VCaP (cell line): ENCODE data around the gene SIK2.

Experiments used
- H3K27ac ChIP-seq: fragments of 450-650 bp; 2 replicates; pipeline ENCODE4 v1.5.1; 2017
- TF ChIP-seq, protein P1 (sequence below): fragments of 450-650 bp; conservative IDR thresholded peaks from 2 replicates; pipeline ENCODE4 v1.5.1; 2017; ENCODE audit warnings: mild to moderate bottlenecking, moderate library complexity

Gene SIK2

DNA sequence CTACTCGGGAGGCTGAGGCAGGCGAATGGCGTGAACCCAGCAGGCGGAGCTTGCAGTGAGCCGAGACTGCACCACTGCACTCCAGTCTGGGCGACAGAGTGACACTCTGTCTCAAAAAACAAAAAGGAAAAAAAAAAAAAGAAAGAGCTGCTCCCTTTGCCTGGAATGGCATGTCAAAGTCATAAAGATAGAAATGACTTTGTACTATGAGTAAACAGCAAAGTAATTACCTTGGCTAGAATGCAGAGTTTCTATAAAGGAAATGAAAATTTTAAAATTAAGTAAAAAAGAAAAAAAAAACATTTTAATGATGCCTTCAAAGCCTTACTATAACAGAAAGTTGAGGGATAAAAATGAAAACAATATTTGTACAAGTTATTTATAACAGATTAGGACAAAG lies 153.8 kb downstream of the SIK2 start:
- no peak overlapping the region for H3K27ac ChIP-seq
- TF ChIP-seq, protein P1, sequence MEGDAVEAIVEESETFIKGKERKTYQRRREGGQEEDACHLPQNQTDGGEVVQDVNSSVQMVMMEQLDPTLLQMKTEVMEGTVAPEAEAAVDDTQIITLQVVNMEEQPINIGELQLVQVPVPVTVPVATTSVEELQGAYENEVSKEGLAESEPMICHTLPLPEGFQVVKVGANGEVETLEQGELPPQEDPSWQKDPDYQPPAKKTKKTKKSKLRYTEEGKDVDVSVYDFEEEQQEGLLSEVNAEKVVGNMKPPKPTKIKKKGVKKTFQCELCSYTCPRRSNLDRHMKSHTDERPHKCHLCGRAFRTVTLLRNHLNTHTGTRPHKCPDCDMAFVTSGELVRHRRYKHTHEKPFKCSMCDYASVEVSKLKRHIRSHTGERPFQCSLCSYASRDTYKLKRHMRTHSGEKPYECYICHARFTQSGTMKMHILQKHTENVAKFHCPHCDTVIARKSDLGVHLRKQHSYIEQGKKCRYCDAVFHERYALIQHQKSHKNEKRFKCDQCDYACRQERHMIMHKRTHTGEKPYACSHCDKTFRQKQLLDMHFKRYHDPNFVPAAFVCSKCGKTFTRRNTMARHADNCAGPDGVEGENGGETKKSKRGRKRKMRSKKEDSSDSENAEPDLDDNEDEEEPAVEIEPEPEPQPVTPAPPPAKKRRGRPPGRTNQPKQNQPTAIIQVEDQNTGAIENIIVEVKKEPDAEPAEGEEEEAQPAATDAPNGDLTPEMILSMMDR, result no peak

DNA sequence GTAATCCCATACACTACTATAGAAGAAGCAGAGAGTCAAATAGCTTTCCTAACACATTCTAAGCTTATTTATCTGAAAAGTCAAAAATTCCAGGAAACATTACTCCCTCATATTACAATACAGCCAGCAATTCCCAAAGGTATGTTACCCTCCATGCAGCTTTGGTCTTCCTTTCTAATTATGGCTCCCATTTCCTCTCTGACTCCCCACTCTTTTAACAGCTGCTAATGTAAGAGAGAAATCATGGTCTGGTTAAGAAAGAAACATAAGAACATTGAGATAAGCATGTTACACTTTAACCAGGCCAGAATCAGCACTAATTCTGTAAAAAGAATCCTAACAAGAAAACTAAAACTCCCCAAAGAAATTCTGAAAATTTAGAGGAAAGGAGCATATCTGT lies 157.1 kb downstream of the SIK2 start:
- TF ChIP-seq, protein P1, result no peak
- H3K27ac ChIP-seq, result no peak overlapping the region

DNA sequence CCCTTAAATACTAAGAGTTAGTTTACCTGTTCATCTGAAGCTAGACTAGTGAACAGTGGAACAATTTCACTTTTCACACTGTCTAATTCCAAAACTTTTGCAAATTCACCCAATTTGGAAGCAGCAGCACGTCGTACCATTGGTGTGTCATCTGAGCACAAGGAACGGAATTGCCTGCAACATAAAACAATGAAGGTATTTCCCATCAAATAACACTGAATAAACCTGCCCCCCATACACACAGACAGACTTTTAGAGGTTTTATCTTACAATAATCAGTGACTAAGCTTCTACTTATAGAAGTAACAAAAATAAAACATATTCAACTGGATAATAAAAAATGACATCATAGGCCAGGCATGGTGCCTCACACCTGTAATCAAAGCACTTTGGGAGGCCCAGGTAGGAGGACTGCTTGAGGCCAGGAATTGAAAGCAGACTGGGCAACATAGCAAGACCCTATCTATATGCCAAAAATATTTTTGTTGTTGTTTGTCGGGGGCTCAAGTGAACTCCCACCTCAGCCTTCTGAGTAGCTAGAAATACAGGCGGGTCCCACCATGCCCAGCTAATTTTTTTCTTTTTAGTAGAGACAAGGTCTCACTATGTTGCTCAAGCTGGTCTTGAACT lies 157.6 kb downstream of the SIK2 start:
- no peak overlapping the region for H3K27ac ChIP-seq
- TF ChIP-seq, protein P1, result no peak

DNA sequence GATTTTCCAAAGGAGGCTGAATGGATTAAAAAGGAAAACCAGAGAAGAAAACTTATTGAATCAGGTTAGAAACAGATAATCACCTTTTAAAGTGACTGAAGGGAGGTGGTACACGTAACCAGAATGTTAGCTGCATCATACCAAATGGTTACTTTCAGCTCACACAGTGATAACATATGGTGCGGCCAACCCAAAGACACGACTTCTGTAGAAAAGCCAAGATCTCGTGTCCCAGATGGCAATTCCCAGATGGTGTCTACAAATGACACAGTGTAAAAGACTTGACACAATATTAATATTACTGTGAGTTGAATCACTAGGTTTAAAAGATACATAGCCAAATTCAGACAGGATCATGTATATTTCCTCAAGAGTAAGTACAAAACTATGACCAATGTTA lies 158.8 kb downstream of the SIK2 start:
- no peak overlapping the region for H3K27ac ChIP-seq
- TF ChIP-seq, protein P1, result no peak

DNA sequence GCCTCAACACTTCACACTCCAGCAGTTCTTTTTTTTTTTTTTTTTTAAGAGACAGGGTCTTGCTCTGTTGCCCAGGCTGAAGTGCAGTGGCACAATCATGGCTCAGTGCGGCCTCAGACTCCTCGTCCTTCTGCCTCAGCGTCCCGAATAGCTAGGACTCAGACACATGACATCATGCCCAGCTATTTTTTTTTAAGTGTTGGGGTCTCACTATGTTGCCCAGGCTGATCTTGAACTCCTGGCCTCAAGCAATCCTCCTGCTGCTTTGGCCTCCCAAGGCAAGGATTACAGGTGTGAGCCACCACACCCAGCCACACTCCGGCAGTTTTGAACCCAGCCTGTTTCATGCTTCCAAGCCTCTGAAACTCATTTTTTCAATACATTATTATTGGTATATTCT lies 160.3 kb downstream of the SIK2 start:
- TF ChIP-seq, protein P1, result no peak
- no peak overlapping the region for H3K27ac ChIP-seq

DNA sequence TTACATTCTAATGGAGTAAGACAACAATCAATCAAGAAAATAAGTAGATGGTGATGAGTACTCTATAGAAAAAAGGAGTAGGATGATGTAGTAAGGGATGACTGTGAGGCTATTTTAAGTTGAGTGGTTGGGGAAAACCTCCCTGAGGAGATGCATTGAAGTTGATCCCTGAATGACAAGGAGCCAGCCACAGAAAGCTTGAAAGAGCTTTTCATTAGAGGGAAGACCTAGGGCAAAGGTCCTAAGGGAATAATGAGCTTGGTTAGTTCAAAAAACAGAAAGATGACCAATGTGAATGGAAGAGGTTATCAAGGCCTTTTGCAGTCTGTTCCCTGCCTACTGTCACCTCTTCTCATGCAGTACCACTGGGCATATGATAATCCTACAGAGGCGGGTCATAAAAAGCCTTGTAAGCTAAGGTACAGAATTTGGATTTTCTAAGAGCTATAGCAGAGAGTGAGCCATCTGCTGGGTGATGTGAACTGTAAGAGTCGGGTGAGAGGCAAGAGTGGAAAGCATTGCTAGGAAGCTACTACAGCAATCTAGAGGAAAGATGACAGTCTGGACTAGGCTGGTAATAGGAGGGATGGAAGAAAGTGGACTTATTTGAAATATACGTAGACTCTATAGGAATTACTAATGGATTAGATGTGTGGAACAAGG lies 160.9 kb downstream of the SIK2 start:
- H3K27ac ChIP-seq, result no peak overlapping the region
- TF ChIP-seq, protein P1, result 0 out of 2 replicates have a peak, but pooled peaks have one; percentile 21

- H3K27ac ChIP-seq, result peak overlapping the region; percentile 86; the same call in 1 of the 2 replicates
- TF ChIP-seq, protein P1, result no peak
Observed at GRCh38 chr11:111764621-111765020, 162.4 kb downstream of the SIK2 start.
